HG03565 (cell line): Measurements from ENCODE around the gene CDRT4.
A peak's percentile ranks its signal among the peaks of the same experiment; 100 is the strongest.
"Not testable (repeated sequence)": the region's sequence is repeated elsewhere in the genome, so short reads cannot be mapped to it uniquely, and the experiment has no call there.

ENCODE experiments used
- ATAC-seq: cut with Tn5 transposase; IDR thresholded peaks from one replicate; pipeline ENCODE4 v1.9.1; 2021; ENCODE audit warnings: mild to moderate bottlenecking, moderate library complexity; ENCODE audit not compliant: unreplicated experiment

The CDRT4 gene

GRCh38 chr17:15467592-15467991 is at the start of gene CDRT4:
TSS of gene CDRT4 (minus strand) at chr17:15467621. CDS start at chr17:15440238, 27,383 bp downstream.
- no peak for ATAC-seq

- ATAC-seq, result no peak
Observed at GRCh38 chr17:15516150-15516549, 48.7 kb upstream of the CDRT4 start.

- no peak for ATAC-seq
Observed at GRCh38 chr17:15514469-15514868, 47.0 kb upstream of the CDRT4 start.

- ATAC-seq, result no peak
Observed at GRCh38 chr17:15513856-15514459, 46.5 kb upstream of the CDRT4 start.

- no peak for ATAC-seq
Observed at GRCh38 chr17:15513058-15513791, 45.8 kb upstream of the CDRT4 start.

- no peak for ATAC-seq
Observed at GRCh38 chr17:15512071-15512709, 44.8 kb upstream of the CDRT4 start.

GRCh38 chr17:15511142-15511541 is 43.7 kb upstream of the CDRT4 start:
- ATAC-seq, result no peak

- ATAC-seq, result no peak
Observed at GRCh38 chr17:15510361-15510760, 42.9 kb upstream of the CDRT4 start.

- no peak for ATAC-seq
Observed at GRCh38 chr17:15509095-15509494, 41.7 kb upstream of the CDRT4 start.

GRCh38 chr17:15508466-15508865 is 41.0 kb upstream of the CDRT4 start:
- ATAC-seq, result no peak

GRCh38 chr17:15507896-15508295 is 40.5 kb upstream of the CDRT4 start:
- ATAC-seq, result no peak

GRCh38 chr17:15507001-15507400 is 39.6 kb upstream of the CDRT4 start:
- no peak for ATAC-seq

- not testable (repeated sequence) for ATAC-seq
Observed at GRCh38 chr17:15505708-15506107, 38.3 kb upstream of the CDRT4 start.

GRCh38 chr17:15503731-15504130 is 36.3 kb upstream of the CDRT4 start:
- ATAC-seq, result no peak

GRCh38 chr17:15502369-15503112 is 35.1 kb upstream of the CDRT4 start:
- peak; percentile 87 for ATAC-seq

- no peak for ATAC-seq
Observed at GRCh38 chr17:15501793-15502192, 34.4 kb upstream of the CDRT4 start.

- no peak for ATAC-seq
Observed at GRCh38 chr17:15501282-15501681, 33.9 kb upstream of the CDRT4 start.

- ATAC-seq, result no peak
Observed at GRCh38 chr17:15498107-15498506, 30.7 kb upstream of the CDRT4 start.

- ATAC-seq, result no peak
Observed at GRCh38 chr17:15496735-15497670, 29.6 kb upstream of the CDRT4 start.

GRCh38 chr17:15494821-15495220 is 27.4 kb upstream of the CDRT4 start:
- no peak for ATAC-seq
